Lower leg skin (tissue), 4 donors: ENCODE measurements around the gene UBXN11. TPM values are rescaled to one million over a fixed set of nuclear protein-coding genes. Genes with fewer than 3 reads are reported as not detected.
"Not testable (repeated sequence)": the region's sequence is repeated elsewhere in the genome, so short reads cannot be mapped to it uniquely, and the experiment has no call there.

Experiments used
- DNase-seq, 2 donors: peaks; one replicate each; pipeline ENCODE4 v3.0.0-alpha.2; 2019; ENCODE audit warnings: low spot score in 2 of 2
- H3K4me3 ChIP-seq: fragments of 200-600 bp; sonication (generic); 2 replicates; pipeline ENCODE4 v1.5.1; 2017; ENCODE audit warnings: mild to moderate bottlenecking, low read depth; ENCODE audit not compliant: poor library complexity, severe bottlenecking
- CTCF ChIP-seq, 3 donors: fragments of 450-650 bp; IDR thresholded peaks; one replicate each; pipeline ENCODE4 v1.5.1; 2016; ENCODE audit warnings: antibody characterized with exemption in 3 of 3, mild to moderate bottlenecking in 3 of 3, moderate library complexity in 2 of 3
- POLR2A ChIP-seq, 2 donors: fragments of 450-650 bp; IDR thresholded peaks; one replicate each; pipeline ENCODE4 v1.6.1; 2016 to 2017; ENCODE audit warnings: antibody characterized with exemption in 2 of 2, mild to moderate bottlenecking in 1 of 2, moderate library complexity in 1 of 2
- WGBS, 2 donors: methylation state at CpG; one replicate each; pipeline ENCODE4 v1.1.5; 2018; 5-methylcytosine and 5-hydroxymethylcytosine counted together
- intact Hi-C: fragments of 100-400 bp; cut with DNase I; formaldehyde crosslinking; loops from one replicate; pipeline ENCODE4 v1.15.0; 2023; ENCODE audit warnings: low total_unique reads
- total RNA-seq, 4 donors: library from RNA; depleted of rRNA; stranded (reverse); fragments of >200 nt; gene quantifications; one replicate each; pipeline ENCODE4 v1.1.0, GENCODE V29; 2016

Gene UBXN11
- total RNA-seq, 4 donors from 2014 or later, result 5.1 to 9.6 (median 5.8) TPM

DNA sequence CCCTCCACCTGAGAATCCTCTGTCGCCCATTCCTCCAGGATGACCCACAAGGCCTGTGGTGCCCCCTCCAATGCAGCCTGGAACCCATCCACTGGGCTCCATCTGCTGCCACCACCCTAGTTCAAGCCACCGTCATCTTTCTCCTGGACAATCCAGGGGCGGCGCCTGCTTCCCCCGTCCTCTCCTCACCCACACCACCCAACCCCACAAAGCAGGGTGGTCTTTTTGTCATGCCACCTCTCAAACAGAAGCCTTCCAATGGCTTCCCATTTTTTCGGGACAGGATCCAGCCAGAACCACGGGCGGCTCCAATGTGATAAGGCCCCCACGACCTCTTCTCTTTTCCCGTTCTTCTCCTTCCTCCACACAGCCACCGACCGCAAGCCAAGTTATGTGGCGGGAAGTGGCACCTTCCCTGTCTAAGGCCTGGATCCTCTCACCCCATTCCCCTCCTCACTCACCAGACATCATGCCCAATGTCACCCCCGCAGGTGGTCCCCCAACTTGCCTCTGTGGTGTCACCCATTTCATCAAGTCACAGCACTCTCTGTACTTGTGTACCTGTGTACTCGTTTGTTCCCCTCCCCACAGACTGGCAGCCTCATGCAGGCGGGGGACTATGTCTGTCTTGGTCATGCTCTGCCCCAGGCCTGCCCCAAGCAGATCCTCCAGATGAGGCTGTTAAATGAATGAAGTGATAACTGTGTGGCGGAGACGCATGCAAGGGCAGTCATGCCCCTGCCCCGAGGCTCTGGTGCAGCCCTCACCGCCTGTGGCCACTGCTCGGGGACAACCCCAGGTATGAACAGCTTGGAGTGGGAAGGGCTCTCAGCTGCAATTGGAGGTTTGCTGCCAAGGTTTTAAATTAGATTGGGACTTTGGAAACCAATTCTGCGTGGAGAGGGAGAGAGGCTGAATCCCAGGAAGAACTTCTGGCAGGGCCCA lies 11.0 kb downstream of the UBXN11 start:
- TF ChIP-seq POLR2A (IDR thresholded peaks at IDR 0.05) (no peak), CTCF (IDR thresholded peaks at IDR 0.05) (no peak)
- no peak overlapping the region for H3K4me3 ChIP-seq
- no peak for DNase-seq
- 86 to 91% methylated on average over 22 of the region's 22 CpGs for WGBS, 2 donors
- intact Hi-C loops, result no loop called here

GRCh38 chr1:26293911-26294463 lies 12.4 kb downstream of the UBXN11 start:
- TF ChIP-seq POLR2A (IDR thresholded peaks at IDR 0.05) (no peak), CTCF (IDR thresholded peaks at IDR 0.05) (no peak)
- WGBS, 2 donors, result 82 to 85% methylated on average over 10 to 11 of the region's 11 CpGs
- intact Hi-C loops, result no loop called here
- DNase-seq, result no peak
- no peak overlapping the region for H3K4me3 ChIP-seq

- DNase-seq, intact Hi-C loops, H3K4me3 ChIP-seq: not testable (repeated sequence)
- 87 to 96% methylated on average over 5 of the region's 5 CpGs for WGBS, 2 donors
These were observed 13.7 kb downstream of the UBXN11 start for GRCh38 chr1:26292735-26293134.

DNA sequence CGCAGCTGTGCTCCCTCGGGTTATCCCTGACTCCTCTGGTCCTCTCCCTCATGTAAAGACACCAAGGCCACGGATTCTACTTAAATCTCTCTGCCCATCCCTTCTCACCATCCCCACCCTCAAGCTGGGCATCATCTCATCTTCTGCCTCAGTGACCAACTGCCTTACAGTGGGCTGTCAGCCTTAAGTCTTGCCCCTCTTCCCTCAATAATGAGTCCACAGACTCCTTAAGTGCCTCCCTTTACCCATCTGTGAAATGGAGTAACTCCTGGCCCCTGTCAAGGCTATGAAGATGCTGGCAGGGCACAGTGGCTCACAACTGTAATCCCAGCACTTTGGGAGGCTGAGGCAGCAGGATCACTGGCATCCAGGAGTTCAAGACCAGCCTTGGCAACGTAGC lies 14.5 kb downstream of the UBXN11 start:
- no peak for TF ChIP-seq POLR2A (IDR thresholded peaks at IDR 0.05)
- no peak for TF ChIP-seq CTCF (IDR thresholded peaks at IDR 0.05)

DNA sequence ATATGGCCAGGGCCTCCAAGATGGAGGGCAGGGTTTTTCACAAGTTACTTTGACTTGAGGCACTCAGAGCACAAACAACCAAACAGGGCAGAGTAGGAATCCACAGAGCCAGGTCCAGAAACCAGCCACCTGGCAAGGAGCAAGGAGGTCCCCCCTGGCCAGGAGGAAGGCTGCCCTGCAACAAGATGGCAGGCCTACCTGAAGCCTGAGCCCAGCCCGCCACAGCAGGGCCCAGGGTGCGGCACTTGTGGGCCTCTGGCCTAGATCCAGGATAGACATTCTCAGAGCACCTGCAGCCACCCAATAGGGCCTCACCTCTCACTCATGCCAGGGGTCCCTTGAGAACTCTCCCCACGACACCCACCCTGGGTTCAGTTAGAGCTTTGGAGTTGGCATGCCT lies 15.0 kb downstream of the UBXN11 start:
- H3K4me3 ChIP-seq, result no peak overlapping the region
- no peak for DNase-seq
- intact Hi-C loops, result no loop called here
- TF ChIP-seq POLR2A (IDR thresholded peaks at IDR 0.05), result no peak
- no peak for TF ChIP-seq CTCF (IDR thresholded peaks at IDR 0.05)
- WGBS, 2 donors, result 84 to 94% methylated on average over 3 of the region's 3 CpGs

More for the DNA sequence above, 14.5 kb downstream of the UBXN11 start:
- 82 to 93% methylated on average over 4 of the region's 4 CpGs for WGBS, 2 donors
- intact Hi-C loops, result no loop called here
- H3K4me3 ChIP-seq, result no peak overlapping the region
- DNase-seq, result no peak

DNA sequence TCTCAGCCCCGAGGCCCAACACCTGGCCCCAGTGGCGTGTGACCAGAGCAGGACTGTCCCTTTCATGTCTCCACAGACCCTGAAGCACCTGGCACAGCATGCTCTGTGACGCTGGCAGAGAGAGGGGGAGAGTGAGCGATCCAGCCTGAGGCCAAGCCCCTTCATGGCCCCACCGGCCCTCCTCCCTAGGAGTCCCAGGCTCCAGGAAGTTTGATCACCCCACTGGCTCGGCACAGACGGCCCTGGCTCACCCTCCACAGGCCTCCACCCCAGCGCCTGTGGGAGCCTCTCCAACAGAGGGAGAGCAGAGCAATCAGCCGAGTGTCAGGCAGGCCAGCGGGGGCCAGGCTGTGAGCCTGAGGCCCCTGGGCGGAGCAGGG lies 15.6 kb downstream of the UBXN11 start:
- DNase-seq, result no peak
- intact Hi-C loops, result no loop called here
- TF ChIP-seq POLR2A (IDR thresholded peaks at IDR 0.05) (no peak), CTCF (IDR thresholded peaks at IDR 0.05) (no peak)
- no peak overlapping the region for H3K4me3 ChIP-seq
- 53 to 54% methylated on average over 9 to 11 of the region's 11 CpGs for WGBS, 2 donors
